ENCODE data around the gene NDC1. TPM values are rescaled to one million over a fixed set of nuclear protein-coding genes. Genes with fewer than 3 reads are reported as not detected.

Gene NDC1
- total RNA-seq, 1 donor from 2014 or later = 12.3 TPM

GRCh38 chr1:53755874-53756273, 82.2 kb downstream of the NDC1 start:
- Histone ChIP-seq H3K27me3 (no peaks in the 10 kb centered on the region), H3K36me3 (no peaks in the 10 kb centered on the region)

DNA sequence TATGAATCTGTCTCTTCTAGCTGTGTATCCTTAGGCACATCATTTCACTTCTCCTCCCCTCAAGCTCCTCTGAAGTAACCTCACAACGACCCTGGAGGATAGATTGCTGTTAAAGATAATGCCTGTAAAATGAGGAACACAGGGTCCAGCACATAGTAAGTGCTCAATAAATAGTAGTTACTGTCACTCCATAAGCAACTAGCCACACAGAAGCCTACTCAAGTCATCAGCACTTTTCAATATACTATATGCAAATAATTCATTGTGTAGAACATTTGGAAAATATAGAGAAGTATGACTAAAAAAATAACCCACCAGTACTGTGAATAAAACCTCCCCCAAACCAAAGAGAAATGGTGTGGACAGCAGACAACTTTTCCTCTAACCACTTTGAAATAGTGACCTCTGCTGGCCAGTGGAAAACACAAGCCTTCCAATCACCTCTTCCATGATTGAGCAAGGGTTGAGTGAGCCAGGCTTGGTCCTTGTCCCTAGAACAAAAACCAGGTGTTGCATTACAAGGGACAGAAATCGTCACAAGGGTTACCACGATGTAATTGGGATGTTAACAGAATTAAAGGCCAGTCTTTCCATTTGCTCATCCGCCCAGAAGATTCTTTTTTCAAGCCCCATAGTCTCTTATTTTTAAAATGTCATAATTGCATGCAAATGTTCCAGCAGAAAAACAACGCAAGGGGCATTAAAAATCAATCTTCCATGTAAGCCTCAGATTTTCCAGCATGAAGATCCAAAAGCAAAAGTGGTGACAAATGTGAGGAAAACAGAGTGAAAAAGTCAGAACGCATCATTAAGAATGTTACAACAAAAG, 83.4 kb downstream of the NDC1 start:
- Histone ChIP-seq H3K36me3 (no peaks in the 10 kb centered on the region), H3K4me3 (no peak overlapping the region), H3K9me3 (no peaks in the 10 kb centered on the region), H3K27me3 (no peaks in the 10 kb centered on the region), H3K27ac (no peak overlapping the region), H3K4me1 (no peaks in the 10 kb centered on the region)
- DNase-seq (ENCODE audit: extremely low spot score in 2 of 2) = no peak
- intact Hi-C loops (cut with DNase I) = loop anchor here (5.0 kb wide), 1 partner anchor 272 kb away; no protein-coding TSS in a partner anchor
- TF ChIP-seq, protein P1, sequence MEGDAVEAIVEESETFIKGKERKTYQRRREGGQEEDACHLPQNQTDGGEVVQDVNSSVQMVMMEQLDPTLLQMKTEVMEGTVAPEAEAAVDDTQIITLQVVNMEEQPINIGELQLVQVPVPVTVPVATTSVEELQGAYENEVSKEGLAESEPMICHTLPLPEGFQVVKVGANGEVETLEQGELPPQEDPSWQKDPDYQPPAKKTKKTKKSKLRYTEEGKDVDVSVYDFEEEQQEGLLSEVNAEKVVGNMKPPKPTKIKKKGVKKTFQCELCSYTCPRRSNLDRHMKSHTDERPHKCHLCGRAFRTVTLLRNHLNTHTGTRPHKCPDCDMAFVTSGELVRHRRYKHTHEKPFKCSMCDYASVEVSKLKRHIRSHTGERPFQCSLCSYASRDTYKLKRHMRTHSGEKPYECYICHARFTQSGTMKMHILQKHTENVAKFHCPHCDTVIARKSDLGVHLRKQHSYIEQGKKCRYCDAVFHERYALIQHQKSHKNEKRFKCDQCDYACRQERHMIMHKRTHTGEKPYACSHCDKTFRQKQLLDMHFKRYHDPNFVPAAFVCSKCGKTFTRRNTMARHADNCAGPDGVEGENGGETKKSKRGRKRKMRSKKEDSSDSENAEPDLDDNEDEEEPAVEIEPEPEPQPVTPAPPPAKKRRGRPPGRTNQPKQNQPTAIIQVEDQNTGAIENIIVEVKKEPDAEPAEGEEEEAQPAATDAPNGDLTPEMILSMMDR (IDR thresholded peaks at IDR 0.05) = peak; percentile 45 to 78 (median 76)
- no peak for TF ChIP-seq POLR2AphosphoS5 (IDR thresholded peaks at IDR 0.05; ENCODE audit: insufficient read depth in 1 of 2, low read depth in 1 of 2)

More at GRCh38 chr1:53755874-53756273, 82.2 kb downstream of the NDC1 start:
- no peak for TF ChIP-seq POLR2AphosphoS5 (IDR thresholded peaks at IDR 0.05; ENCODE audit: insufficient read depth in 1 of 2, low read depth in 1 of 2)
- no peak for TF ChIP-seq POLR2A (IDR thresholded peaks at IDR 0.05)
- TF ChIP-seq, protein P1 (IDR thresholded peaks at IDR 0.05) = no peak
- no peak for DNase-seq (ENCODE audit: extremely low spot score in 2 of 2)
- Histone ChIP-seq H3K4me3 (no peak overlapping the region), H3K9me3 (no peaks in the 10 kb centered on the region), H3K27ac (no peak overlapping the region), H3K4me1 (no peaks in the 10 kb centered on the region)
- intact Hi-C loops (cut with DNase I) = loop anchor here (5.0 kb wide), 1 partner anchor 274 kb away; no protein-coding TSS in a partner anchor

DNA sequence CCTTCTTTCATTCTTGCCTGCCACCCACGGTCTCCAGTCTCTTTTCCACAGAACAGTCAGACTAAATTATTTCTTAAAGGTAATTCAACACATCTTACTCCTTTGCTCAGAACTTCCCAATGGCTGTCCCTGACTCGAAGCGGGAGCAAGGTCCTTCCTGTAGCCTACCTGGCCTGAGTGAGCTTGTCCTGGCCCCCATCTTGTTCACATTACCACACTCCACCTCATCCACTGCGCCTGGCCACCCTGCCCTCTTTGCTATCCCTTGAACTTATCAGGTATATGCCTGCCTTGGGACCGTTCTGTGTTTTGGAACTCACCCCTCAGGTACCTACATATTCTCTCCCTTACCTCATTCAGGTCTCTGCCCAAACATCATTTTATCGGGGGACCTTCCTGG, 85.8 kb downstream of the NDC1 start:
- no peak for DNase-seq (ENCODE audit: extremely low spot score in 2 of 2)

DNA sequence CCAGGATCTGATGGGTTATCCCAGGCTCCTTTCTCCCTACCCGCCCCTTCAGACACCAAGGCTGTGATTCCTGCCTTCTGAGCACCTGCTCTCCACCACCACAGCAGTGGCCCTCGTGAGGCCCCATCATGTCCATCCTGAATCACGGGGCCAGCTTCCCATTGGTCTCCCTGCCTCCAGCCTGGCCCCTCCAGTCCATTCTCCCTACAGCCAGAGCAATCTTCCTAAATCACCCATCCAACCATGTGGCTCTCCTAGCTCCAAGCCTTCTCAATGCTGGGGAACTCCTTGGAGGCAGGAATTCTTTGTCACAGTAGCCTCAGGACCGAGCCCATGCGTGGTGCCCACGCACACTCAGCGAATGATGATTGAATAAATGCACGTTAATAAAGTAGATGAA, 90.3 kb downstream of the NDC1 start:
- Histone ChIP-seq H3K9me3 (no peaks in the 10 kb centered on the region), H3K27ac (no peak overlapping the region), H3K4me1 (no peaks in the 10 kb centered on the region), H3K4me3 (no peak overlapping the region), H3K36me3 (no peaks in the 10 kb centered on the region), H3K27me3 (no peaks in the 10 kb centered on the region)
- peak in 1 of 2 donors; percentile 34 for DNase-seq (ENCODE audit: extremely low spot score in 2 of 2)
- intact Hi-C loops (cut with DNase I) = no loop called here
- TF ChIP-seq POLR2A (IDR thresholded peaks at IDR 0.05) = no peak
- TF ChIP-seq, protein P1 (IDR thresholded peaks at IDR 0.05) = no peak
- no peak for TF ChIP-seq POLR2AphosphoS5 (IDR thresholded peaks at IDR 0.05; ENCODE audit: insufficient read depth in 1 of 2, low read depth in 1 of 2)

More for the DNA sequence above, 85.8 kb downstream of the NDC1 start:
- no peaks in the 10 kb centered on the region for H3K27me3 ChIP-seq
- H3K27ac ChIP-seq = no peak overlapping the region
- intact Hi-C loops (cut with DNase I) = no loop called here
- TF ChIP-seq POLR2A (IDR thresholded peaks at IDR 0.05) (no peak), POLR2AphosphoS5 (IDR thresholded peaks at IDR 0.05; ENCODE audit: insufficient read depth in 1 of 2, low read depth in 1 of 2) (no peak)
- TF ChIP-seq, protein P1 (IDR thresholded peaks at IDR 0.05) = no peak
- no peak overlapping the region for H3K4me3 ChIP-seq
- H3K9me3 ChIP-seq = no peaks in the 10 kb centered on the region
- H3K4me1 ChIP-seq = no peaks in the 10 kb centered on the region
- no peaks in the 10 kb centered on the region for H3K36me3 ChIP-seq

GRCh38 chr1:53740621-53741105, 97.4 kb downstream of the NDC1 start:
- DNase-seq (ENCODE audit: extremely low spot score in 2 of 2) = no peak
- Histone ChIP-seq H3K9me3 (no peaks in the 10 kb centered on the region), H3K27me3 (no peaks in the 10 kb centered on the region), H3K4me1 (peaks cover 23% of the 10 kb centered on the region), H3K27ac (no peak overlapping the region), H3K36me3 (no peaks in the 10 kb centered on the region), H3K4me3 (no peak overlapping the region)
- intact Hi-C loops (cut with DNase I) = no loop called here
- TF ChIP-seq POLR2A (IDR thresholded peaks at IDR 0.05) = no peak
- TF ChIP-seq, protein P1 (IDR thresholded peaks at IDR 0.05) = no peak
- TF ChIP-seq POLR2AphosphoS5 (IDR thresholded peaks at IDR 0.05; ENCODE audit: insufficient read depth in 1 of 2, low read depth in 1 of 2) = no peak
